HG02610 (cell line): ENCODE measurements around the gene NRARP.
A peak's percentile ranks its signal among the peaks of the same experiment; 100 is the strongest.
"Not testable (repeated sequence)": the region's sequence is repeated elsewhere in the genome, so short reads cannot be mapped to it uniquely, and the experiment has no call there.

ENCODE experiments used
- ATAC-seq: cut with Tn5 transposase; IDR thresholded peaks from one replicate; pipeline ENCODE4 v1.9.1; 2021; ENCODE audit warnings: mild to moderate bottlenecking, moderate library complexity; ENCODE audit not compliant: unreplicated experiment

NRARP gene

GRCh38 chr9:137266162-137266527 is 35.9 kb downstream of the NRARP start:
- no peak for ATAC-seq

GRCh38 chr9:137265496-137266161 is 36.4 kb downstream of the NRARP start:
- no peak for ATAC-seq

- ATAC-seq: no peak
These were observed 38.0 kb downstream of the NRARP start for GRCh38 chr9:137264067-137264466.

GRCh38 chr9:137263506-137263905 is 38.6 kb downstream of the NRARP start:
- no peak for ATAC-seq

GRCh38 chr9:137262909-137263285 is 39.2 kb downstream of the NRARP start:
- no peak for ATAC-seq

GRCh38 chr9:137262173-137262908 is 39.7 kb downstream of the NRARP start:
- ATAC-seq: not testable (repeated sequence)

GRCh38 chr9:137256856-137257255 is 45.2 kb downstream of the NRARP start:
- ATAC-seq: no peak

GRCh38 chr9:137256362-137256761 is 45.7 kb downstream of the NRARP start:
- ATAC-seq: no peak

GRCh38 chr9:137255448-137256114 is 46.5 kb downstream of the NRARP start:
- ATAC-seq: no peak

GRCh38 chr9:137254624-137255447 is 47.2 kb downstream of the NRARP start, which contains the start of gene NELFB:
Gene NELFB (plus strand): TSS chr9:137255327.
- ATAC-seq: peak; percentile 77

- no peak for ATAC-seq
These were observed 48.1 kb downstream of the NRARP start for GRCh38 chr9:137253717-137254623.

GRCh38 chr9:137252555-137253506 is 49.2 kb downstream of the NRARP start:
- no peak for ATAC-seq

GRCh38 chr9:137251490-137252268 is 50.4 kb downstream of the NRARP start:
- no peak for ATAC-seq

GRCh38 chr9:137251194-137251461 is 50.9 kb downstream of the NRARP start, which contains the start of gene STPG3:
Gene STPG3 (plus strand): TSS chr9:137251286. CDS start chr9:137251287, 1 bp downstream.
- no peak for ATAC-seq

GRCh38 chr9:137250329-137251193 is 51.5 kb downstream of the NRARP start:
- ATAC-seq: no peak
